ENCODE measurements around the gene ADAM19. TPM values are rescaled to one million over a fixed set of nuclear protein-coding genes. Genes with fewer than 3 reads are reported as not detected.

The ADAM19 gene
- polyA plus RNA-seq, 1 of the 3 experiments (the other 2 are of a cell fraction), result 46.9 TPM

- H3K9ac ChIP-seq, result no peak overlapping the region
- ChIA-PET CTCF (no interaction called here), POLR2A (no interaction called here)
- no peaks in the 10 kb centered on the region for H3K27me3 ChIP-seq (ENCODE audit: insufficient read depth)
- H3K79me2 ChIP-seq (ENCODE audit: insufficient read depth), result peaks cover 12% of the 10 kb centered on the region
- no peak for TF ChIP-seq CTCF (IDR thresholded peaks at IDR 0.05)
- no peak for TF ChIP-seq PBX3 (IDR thresholded peaks at IDR 0.05)
- no peak for TF ChIP-seq RXRA (IDR thresholded peaks at IDR 0.05; ENCODE audit: borderline replicate concordance, low read depth)
- no peak for TF ChIP-seq RFX5 (IDR thresholded peaks at IDR 0.05; ENCODE audit: low read length)
- TF ChIP-seq MAX (IDR thresholded peaks at IDR 0.05; ENCODE audit: low read depth), result no peak
- TF ChIP-seq NRF1 (IDR thresholded peaks at IDR 0.05; ENCODE audit: low read depth, low read length), result no peak
- TF ChIP-seq RAD21 (IDR thresholded peaks at IDR 0.05; ENCODE audit: low read length), result no peak
- H4K20me1 ChIP-seq (ENCODE audit: insufficient read depth), result no peaks in the 10 kb centered on the region
- no peaks in the 10 kb centered on the region for H3K9me2 ChIP-seq
- no peak overlapping the region for H3K4me2 ChIP-seq
- no peak overlapping the region for H3K27ac ChIP-seq (ENCODE audit: low read depth in 2 of 2, low read length in 1 of 2)
- no peak overlapping the region for H2AFZ ChIP-seq (ENCODE audit: low read depth)
- 86% methylated on average over 5 of the region's 5 CpGs for WGBS (ENCODE audit: low lambda C conversion rate)
- peaks cover 30 to 83% of the 10 kb centered on the region in 2 experiments for H3K36me3 ChIP-seq (replicated peaks in 1 of 2; ENCODE audit: control insufficient read depth in 1 of 2, insufficient read depth in 2 of 2, low read length in 1 of 2)
- no peaks in the 10 kb centered on the region for H3K9me3 ChIP-seq
- H3K4me1 ChIP-seq (ENCODE audit: control insufficient read depth in 1 of 2, insufficient read depth in 2 of 2, low read depth in 1 of 2, low read length in 1 of 2), result peaks cover 0 to 12% of the 10 kb centered on the region in 2 experiments; a peak in 1 of 4 replicates
- peaks cover 14% of the 10 kb centered on the region for H3F3A ChIP-seq (replicated peaks; ENCODE audit: insufficient read depth)
- no peak for DNase-seq
- H3K4me3 ChIP-seq (ENCODE audit: low read depth in 2 of 2, low read length in 1 of 2), result no peak overlapping the region
Observed at GRCh38 chr5:157494178-157494832, 81.3 kb downstream of the ADAM19 start.

- ChIA-PET POLR2A (no interaction called here), CTCF (interaction anchor here (0.9 to 1.1 kb wide), 2 partner anchors 16 to 22 kb away, joined by 3 read pairs; no protein-coding TSS in a partner anchor)
- H3K4me3 ChIP-seq (ENCODE audit: low read depth in 2 of 2, low read length in 1 of 2), result no peak overlapping the region
- H2AFZ ChIP-seq (ENCODE audit: low read depth), result no peak overlapping the region
- peaks cover 38 to 85% of the 10 kb centered on the region in 2 experiments for H3K36me3 ChIP-seq (replicated peaks in 1 of 2; ENCODE audit: control insufficient read depth in 1 of 2, insufficient read depth in 2 of 2, low read length in 1 of 2)
- H3K4me2 ChIP-seq, result no peak overlapping the region
- peaks cover 12% of the 10 kb centered on the region for H3K79me2 ChIP-seq (ENCODE audit: insufficient read depth)
- peaks cover 0 to 5% of the 10 kb centered on the region in 2 experiments; a peak in 1 of 4 replicates for H3K4me1 ChIP-seq (ENCODE audit: control insufficient read depth in 1 of 2, insufficient read depth in 2 of 2, low read depth in 1 of 2, low read length in 1 of 2)
- 87% methylated on average over 8 of the region's 9 CpGs for WGBS (ENCODE audit: low lambda C conversion rate)
- H3K9me3 ChIP-seq, result no peaks in the 10 kb centered on the region
- DNase-seq, result no peak
- peaks cover 14% of the 10 kb centered on the region for H3F3A ChIP-seq (replicated peaks; ENCODE audit: insufficient read depth)
- no peaks in the 10 kb centered on the region for H3K9me2 ChIP-seq
- no peak for TF ChIP-seq NRF1 (IDR thresholded peaks at IDR 0.05; ENCODE audit: low read depth, low read length)
- TF ChIP-seq CTCF (IDR thresholded peaks at IDR 0.05), result no peak
- no peak for TF ChIP-seq MAX (IDR thresholded peaks at IDR 0.05; ENCODE audit: low read depth)
- no peak for TF ChIP-seq IRF3 (IDR thresholded peaks at IDR 0.05; ENCODE audit: low read depth, low read length)
- TF ChIP-seq RFX5 (IDR thresholded peaks at IDR 0.05; ENCODE audit: low read length), result no peak
- no peak for TF ChIP-seq YY1 (IDR thresholded peaks at IDR 0.05; ENCODE audit: low read depth)
- TF ChIP-seq EZH2phosphoT487 (IDR thresholded peaks at IDR 0.05; ENCODE audit: borderline replicate concordance, low read depth), result no peak
- no peak for TF ChIP-seq ZBTB33 (IDR thresholded peaks at IDR 0.05; ENCODE audit: borderline replicate concordance, low read depth)
- no peak overlapping the region for H3K9ac ChIP-seq
- H3K27ac ChIP-seq (ENCODE audit: low read depth in 2 of 2, low read length in 1 of 2), result no peak overlapping the region
- H3K27me3 ChIP-seq (ENCODE audit: insufficient read depth), result no peaks in the 10 kb centered on the region
- H4K20me1 ChIP-seq (ENCODE audit: insufficient read depth), result no peaks in the 10 kb centered on the region
Observed at GRCh38 chr5:157492886-157493285, 82.7 kb downstream of the ADAM19 start.

Measured in SK-N-SH (cell line).